Measurements from ENCODE around the gene IFNGR2.

The IFNGR2 gene

GRCh38 chr21:33386222-33386784 is 16.9 kb upstream of the IFNGR2 start:
- Histone ChIP-seq H3K36me3 (no peaks in the 10 kb centered on the region), H4K20me1 (no peaks in the 10 kb centered on the region), H3K4me1 (peaks cover 35% of the 10 kb centered on the region), H3K4me2 (no peak overlapping the region), H3K4me3 (no peak overlapping the region), H3K9me3 (no peaks in the 10 kb centered on the region), H3K27me3 (no peaks in the 10 kb centered on the region), H3K9ac (no peak overlapping the region), H3K27ac (no peak overlapping the region)
- no peak for TF ChIP-seq Cebpa-rat (IDR thresholded peaks at IDR 0.05)

- H3K9ac ChIP-seq = no peak overlapping the region
- H3K36me3 ChIP-seq = no peaks in the 10 kb centered on the region
- H3K9me3 ChIP-seq = no peaks in the 10 kb centered on the region
- no peak overlapping the region for H3K4me3 ChIP-seq
- no peak overlapping the region for H3K27ac ChIP-seq
- no peak for TF ChIP-seq Cebpa-rat (IDR thresholded peaks at IDR 0.05)
- no peak overlapping the region for H3K4me2 ChIP-seq
- no peaks in the 10 kb centered on the region for H3K27me3 ChIP-seq
- H4K20me1 ChIP-seq = no peaks in the 10 kb centered on the region
- peaks cover 25% of the 10 kb centered on the region for H3K4me1 ChIP-seq
These were observed 15.9 kb upstream of the IFNGR2 start for GRCh38 chr21:33387294-33387693.

- H3K9me3 ChIP-seq = no peaks in the 10 kb centered on the region
- no peak overlapping the region for H3K4me3 ChIP-seq
- no peaks in the 10 kb centered on the region for H3K27me3 ChIP-seq
- no peak overlapping the region for H3K27ac ChIP-seq
- H3K4me1 ChIP-seq = peaks cover 17% of the 10 kb centered on the region
- TF ChIP-seq Cebpa-rat (IDR thresholded peaks at IDR 0.05) = no peak
- no peaks in the 10 kb centered on the region for H4K20me1 ChIP-seq
- H3K36me3 ChIP-seq = no peaks in the 10 kb centered on the region
- no peak overlapping the region for H3K9ac ChIP-seq
- no peak overlapping the region for H3K4me2 ChIP-seq
These were observed 15.0 kb upstream of the IFNGR2 start for GRCh38 chr21:33388188-33388587.

- TF ChIP-seq Cebpa-rat (IDR thresholded peaks at IDR 0.05) = no peak
- H3K4me3 ChIP-seq = no peak overlapping the region
- H3K9me3 ChIP-seq = no peaks in the 10 kb centered on the region
- H3K36me3 ChIP-seq = no peaks in the 10 kb centered on the region
- no peaks in the 10 kb centered on the region for H3K27me3 ChIP-seq
- H3K4me1 ChIP-seq = 0 out of 2 replicates have a peak, but pooled peaks cover 7% of the 10 kb centered on the region
- H3K9ac ChIP-seq = no peak overlapping the region
- H3K4me2 ChIP-seq = no peak overlapping the region
- no peaks in the 10 kb centered on the region for H4K20me1 ChIP-seq
- no peak overlapping the region for H3K27ac ChIP-seq
These were observed 12.7 kb upstream of the IFNGR2 start for GRCh38 chr21:33390479-33390878.

- H3K4me1 ChIP-seq = 0 out of 2 replicates have a peak, but pooled peaks cover 7% of the 10 kb centered on the region
- no peaks in the 10 kb centered on the region for H4K20me1 ChIP-seq
- no peak for TF ChIP-seq Cebpa-rat (IDR thresholded peaks at IDR 0.05)
- no peak overlapping the region for H3K9ac ChIP-seq
- no peaks in the 10 kb centered on the region for H3K27me3 ChIP-seq
- H3K36me3 ChIP-seq = no peaks in the 10 kb centered on the region
- H3K4me3 ChIP-seq = no peak overlapping the region
- H3K4me2 ChIP-seq = no peak overlapping the region
- H3K27ac ChIP-seq = no peak overlapping the region
- H3K9me3 ChIP-seq = no peaks in the 10 kb centered on the region
These were observed 11.6 kb upstream of the IFNGR2 start for GRCh38 chr21:33391656-33392055.

- H3K4me3 ChIP-seq = no peak overlapping the region
- no peak overlapping the region for H3K4me2 ChIP-seq
- H3K27me3 ChIP-seq = no peaks in the 10 kb centered on the region
- no peaks in the 10 kb centered on the region for H3K9me3 ChIP-seq
- no peak overlapping the region for H3K27ac ChIP-seq
- no peak for TF ChIP-seq Cebpa-rat (IDR thresholded peaks at IDR 0.05)
- no peak overlapping the region for H3K9ac ChIP-seq
- no peaks in the 10 kb centered on the region for H3K36me3 ChIP-seq
- H3K4me1 ChIP-seq = 0 out of 2 replicates have a peak, but pooled peaks cover 7% of the 10 kb centered on the region
- H4K20me1 ChIP-seq = no peaks in the 10 kb centered on the region
These were observed 10.8 kb upstream of the IFNGR2 start for GRCh38 chr21:33392284-33392985.

- Histone ChIP-seq H3K36me3 (no peaks in the 10 kb centered on the region), H3K4me3 (no peak overlapping the region), H3K9me3 (no peaks in the 10 kb centered on the region), H4K20me1 (no peaks in the 10 kb centered on the region), H3K4me2 (no peak overlapping the region), H3K27ac (no peak overlapping the region), H3K9ac (no peak overlapping the region), H3K27me3 (no peaks in the 10 kb centered on the region), H3K4me1 (0 out of 2 replicates have a peak, but pooled peaks cover 7% of the 10 kb centered on the region)
- TF ChIP-seq Cebpa-rat (IDR thresholded peaks at IDR 0.05) = no peak
These were observed 9.9 kb upstream of the IFNGR2 start for GRCh38 chr21:33393348-33393747.

- Histone ChIP-seq H3K36me3 (no peaks in the 10 kb centered on the region), H3K9ac (no peak overlapping the region), H3K4me1 (0 out of 2 replicates have a peak, but pooled peaks cover 7% of the 10 kb centered on the region), H3K27me3 (no peaks in the 10 kb centered on the region), H3K4me2 (no peak overlapping the region), H3K4me3 (no peak overlapping the region), H3K27ac (no peak overlapping the region), H3K9me3 (no peaks in the 10 kb centered on the region), H4K20me1 (no peaks in the 10 kb centered on the region)
- no peak for TF ChIP-seq Cebpa-rat (IDR thresholded peaks at IDR 0.05)
These were observed 9.0 kb upstream of the IFNGR2 start for GRCh38 chr21:33394260-33394659.

- Histone ChIP-seq H3K4me3 (no peak overlapping the region), H3K36me3 (no peaks in the 10 kb centered on the region), H3K9me3 (no peaks in the 10 kb centered on the region), H4K20me1 (no peaks in the 10 kb centered on the region), H3K27me3 (no peaks in the 10 kb centered on the region), H3K4me1 (peaks cover 21% of the 10 kb centered on the region), H3K9ac (no peak overlapping the region), H3K27ac (no peak overlapping the region), H3K4me2 (no peak overlapping the region)
- no peak for TF ChIP-seq Cebpa-rat (IDR thresholded peaks at IDR 0.05)
These were observed 7.3 kb upstream of the IFNGR2 start for GRCh38 chr21:33395891-33396331.

GRCh38 chr21:33396436-33396835 is 6.8 kb upstream of the IFNGR2 start:
- H3K36me3 ChIP-seq = no peaks in the 10 kb centered on the region
- no peaks in the 10 kb centered on the region for H3K27me3 ChIP-seq
- H3K4me2 ChIP-seq = no peak overlapping the region
- H3K4me3 ChIP-seq = no peak overlapping the region
- H3K4me1 ChIP-seq = peaks cover 26% of the 10 kb centered on the region
- no peaks in the 10 kb centered on the region for H4K20me1 ChIP-seq
- no peak overlapping the region for H3K9ac ChIP-seq
- TF ChIP-seq Cebpa-rat (IDR thresholded peaks at IDR 0.05) = no peak
- no peak overlapping the region for H3K27ac ChIP-seq
- no peaks in the 10 kb centered on the region for H3K9me3 ChIP-seq
